Peyer's patch (tissue), 4 donors: ENCODE data around the gene ELFN2. TPM values are rescaled to one million over a fixed set of nuclear protein-coding genes. Genes with fewer than 3 reads are reported as not detected.

Experiments
- DNase-seq, 3 donors: peaks; one replicate each; pipeline ENCODE4 v3.0.0-alpha.2; 2017 to 2019
- H3K27ac ChIP-seq, 4 donors: fragments of 200-600 bp; sonication (generic); one replicate each; pipeline ENCODE4 v1.5.1; 2016 to 2019
- H3K27me3 ChIP-seq, 2 donors: fragments of 200-600 bp; sonication (generic); one replicate each; pipeline ENCODE4 v1.5.1; 2019
- H3K36me3 ChIP-seq, 3 donors: fragments of 200-600 bp; sonication (generic); one replicate each; pipeline ENCODE4 v1.5.1; 2016 to 2019
- H3K4me1 ChIP-seq, 4 donors: fragments of 200-600 bp; sonication (generic); one replicate each; pipeline ENCODE4 v1.5.1; 2016 to 2019
- H3K4me3 ChIP-seq, 4 donors: fragments of 200-600 bp; sonication (generic); 1 replicate in 3 of 4; 2 replicates in 1 of 4; pipeline ENCODE4 v1.5.1; 2016 to 2019; ENCODE audit warnings: mild to moderate bottlenecking in 1 of 4
- H3K9me3 ChIP-seq, 4 donors: fragments of 200-600 bp; sonication (generic); one replicate each; pipeline ENCODE4 v1.5.1; 2016 to 2019; ENCODE audit warnings: mild to moderate bottlenecking in 1 of 4
- CTCF ChIP-seq, 6 experiments: fragments of 450-650 bp in 4 of 6; fragments of 200-600 bp in 2 of 6; sonication (generic) in 1 of 6; IDR thresholded peaks; one replicate each; pipeline ENCODE4 v1.5.1; 2017 to 2019; ENCODE audit warnings: antibody characterized with exemption in 6 of 6, mild to moderate bottlenecking in 3 of 6, moderate library complexity in 1 of 6
- POLR2A ChIP-seq, 2 donors: fragments of 450-650 bp; IDR thresholded peaks; one replicate each; pipeline ENCODE4 v1.5.1; 2017; ENCODE audit warnings: antibody characterized with exemption in 2 of 2, mild to moderate bottlenecking in 2 of 2, moderate library complexity in 2 of 2
- total RNA-seq, 4 donors: library from RNA; depleted of rRNA; stranded (reverse); fragments of >200 nt; gene quantifications; one replicate each; pipeline ENCODE4 v1.1.0, GENCODE V29; 2016

The ELFN2 gene
- total RNA-seq, 4 donors from 2014 or later, result under 0.01 TPM; not detected in 3

- Histone ChIP-seq H3K4me1 (peaks cover 0 to 7% (median 3%) of the 10 kb centered on the region in 4 donors), H3K27ac (no peak overlapping the region), H3K27me3 (no peaks in the 10 kb centered on the region), H3K4me3 (no peak overlapping the region), H3K9me3 (no peaks in the 10 kb centered on the region), H3K36me3 (no peaks in the 10 kb centered on the region)
- TF ChIP-seq POLR2A (IDR thresholded peaks at IDR 0.05) (no peak), CTCF (IDR thresholded peaks at IDR 0.05) (no peak)
- no peak for DNase-seq
Measured at GRCh38 chr22:37460684-37461083, 33.4 kb upstream of the ELFN2 start.

GRCh38 chr22:37459206-37459605 is 31.9 kb upstream of the ELFN2 start:
- DNase-seq, result peak in 1 of 3 donors; percentile 86

GRCh38 chr22:37457093-37457893 is 30.0 kb upstream of the ELFN2 start:
- no peak overlapping the region for H3K27ac ChIP-seq
- TF ChIP-seq CTCF (IDR thresholded peaks at IDR 0.05) (peak; percentile 68 to 98 (median 92)), POLR2A (IDR thresholded peaks at IDR 0.05) (no peak)

More at GRCh38 chr22:37459206-37459605, 31.9 kb upstream of the ELFN2 start:
- Histone ChIP-seq H3K9me3 (no peaks in the 10 kb centered on the region), H3K27ac (no peak overlapping the region), H3K27me3 (no peaks in the 10 kb centered on the region), H3K36me3 (no peaks in the 10 kb centered on the region), H3K4me1 (peaks cover 0 to 13% (median 3%) of the 10 kb centered on the region in 4 donors), H3K4me3 (no peak overlapping the region)
- TF ChIP-seq POLR2A (IDR thresholded peaks at IDR 0.05) (no peak), CTCF (IDR thresholded peaks at IDR 0.05) (no peak)

GRCh38 chr22:37456346-37456745 is 29.1 kb upstream of the ELFN2 start:
- Histone ChIP-seq H3K9me3 (no peaks in the 10 kb centered on the region), H3K27ac (no peak overlapping the region), H3K27me3 (no peaks in the 10 kb centered on the region), H3K4me3 (no peak overlapping the region), H3K36me3 (no peaks in the 10 kb centered on the region), H3K4me1 (peaks cover 0 to 13% (median 3%) of the 10 kb centered on the region in 4 donors)
- TF ChIP-seq CTCF (IDR thresholded peaks at IDR 0.05), result no peak
- no peak for TF ChIP-seq POLR2A (IDR thresholded peaks at IDR 0.05)
- DNase-seq, result no peak

More at GRCh38 chr22:37457093-37457893, 30.0 kb upstream of the ELFN2 start:
- Histone ChIP-seq H3K27me3 (no peaks in the 10 kb centered on the region), H3K9me3 (no peaks in the 10 kb centered on the region), H3K4me3 (no peak overlapping the region), H3K4me1 (peaks cover 0 to 13% (median 3%) of the 10 kb centered on the region in 4 donors), H3K36me3 (no peaks in the 10 kb centered on the region)
- DNase-seq, result peak; percentile 78 to 92 (median 89)

- H3K27me3 ChIP-seq, result no peaks in the 10 kb centered on the region
Measured at GRCh38 chr22:37455896-37456295, 28.6 kb upstream of the ELFN2 start.

More at GRCh38 chr22:37455896-37456295, 28.6 kb upstream of the ELFN2 start:
- H3K9me3 ChIP-seq, result no peaks in the 10 kb centered on the region
- no peaks in the 10 kb centered on the region for H3K36me3 ChIP-seq
- no peak overlapping the region for H3K4me3 ChIP-seq
- peaks cover 0 to 13% (median 3%) of the 10 kb centered on the region in 4 donors for H3K4me1 ChIP-seq
- DNase-seq, result no peak
- H3K27ac ChIP-seq, result no peak overlapping the region
- TF ChIP-seq CTCF (IDR thresholded peaks at IDR 0.05), result no peak
- TF ChIP-seq POLR2A (IDR thresholded peaks at IDR 0.05), result no peak
